Lung (tissue), 12 donors: ENCODE results near the gene INSC. TPM values are rescaled to one million over a fixed set of nuclear protein-coding genes. Genes with fewer than 3 reads are reported as not detected.

Experiments used
- ATAC-seq: fragments of 200-7000 bp; cut with Tn5 transposase; one replicate; pipeline ENCODE4 v1.9.1; 2020; ENCODE audit warnings: moderate number of reproducible peaks; ENCODE audit not compliant: insufficient read depth, low FRiP score
- DNase-seq, 3 donors: peaks; one replicate each; pipeline ENCODE4 v3.0.0-alpha.2; 2013 to 2017
- H3K27ac ChIP-seq, 2 donors: one replicate each; pipeline ENCODE4 v1.5.1; 2013; ENCODE audit warnings: mild to moderate bottlenecking in 2 of 2, moderate library complexity in 2 of 2, control low read depth in 1 of 2, inconsistent platforms in 1 of 2, low read depth in 1 of 2, low read length in 1 of 2
- H3K27me3 ChIP-seq, 3 donors: one replicate each; pipeline ENCODE4 v1.5.1; 2013; ENCODE audit warnings: low read length in 2 of 3; ENCODE audit not compliant: control insufficient read depth in 3 of 3, insufficient read depth in 3 of 3
- H3K36me3 ChIP-seq, 4 donors: one replicate each; pipeline ENCODE4 v1.5.1; 2013; ENCODE audit warnings: low read length in 4 of 4, mild to moderate bottlenecking in 1 of 4, moderate library complexity in 1 of 4; ENCODE audit not compliant: control insufficient read depth in 4 of 4, insufficient read depth in 4 of 4
- H3K4me1 ChIP-seq, 5 donors: one replicate each; pipeline ENCODE4 v1.5.1; 2013; ENCODE audit warnings: low read length in 5 of 5, mild to moderate bottlenecking in 2 of 5, moderate library complexity in 1 of 5; ENCODE audit not compliant: control insufficient read depth in 5 of 5, insufficient read depth in 5 of 5
- H3K4me3 ChIP-seq: one replicate; pipeline ENCODE4 v1.5.1; 2013; ENCODE audit warnings: mild to moderate bottlenecking, control low read depth, moderate library complexity
- H3K9ac ChIP-seq, 2 donors: one replicate each; pipeline ENCODE4 v1.5.1; 2013; ENCODE audit warnings: low read length in 2 of 2, control low read depth in 1 of 2; ENCODE audit not compliant: insufficient read depth in 1 of 2
- H3K9me3 ChIP-seq, 4 donors: one replicate each; pipeline ENCODE4 v1.5.1; 2013; ENCODE audit warnings: low read length in 3 of 4, mild to moderate bottlenecking in 1 of 4, moderate library complexity in 1 of 4; ENCODE audit not compliant: control insufficient read depth in 4 of 4, insufficient read depth in 3 of 4
- WGBS, 2 donors: extraction: QIAGEN DNeasy Blood & Tissue Kit; methylation state at CpG; one replicate each; pipeline ENCODE4 v1.1.7; 2013; 5-methylcytosine and 5-hydroxymethylcytosine counted together
- polyA plus RNA-seq, 2 donors: library from polyadenylated mRNA; stranded (reverse); fragments of 200-250 nt; gene quantifications; one replicate each; pipeline ENCODE4 v1.2.1, GENCODE V29; 2013
- total RNA-seq, 2 donors: library from RNA; depleted of rRNA in 1 of 2; stranded (reverse); fragments of >200 nt in 1 of 2; gene quantifications; one replicate each; pipeline ENCODE4 v1.2.1, GENCODE V29; 2014 to 2021
- TF ChIP-seq, protein P1 (sequence below): IDR thresholded peaks from 2 replicates; pipeline ENCODE4 v1.5.1; 2012; ENCODE audit warnings: mild to moderate bottlenecking; ENCODE audit errors: control extremely low read depth, extremely low read depth
- donor health status: control.
- donor health status: control.
- donor health status: Bipolar disorder and iron deficiency.
- donor health status: healthy.
- donor health status: DM: yes; HTN: yes; CAD: no.

INSC gene
- total and polyA plus RNA-seq, 4 donors: 0.49 to 0.91 (median 0.73) TPM

DNA sequence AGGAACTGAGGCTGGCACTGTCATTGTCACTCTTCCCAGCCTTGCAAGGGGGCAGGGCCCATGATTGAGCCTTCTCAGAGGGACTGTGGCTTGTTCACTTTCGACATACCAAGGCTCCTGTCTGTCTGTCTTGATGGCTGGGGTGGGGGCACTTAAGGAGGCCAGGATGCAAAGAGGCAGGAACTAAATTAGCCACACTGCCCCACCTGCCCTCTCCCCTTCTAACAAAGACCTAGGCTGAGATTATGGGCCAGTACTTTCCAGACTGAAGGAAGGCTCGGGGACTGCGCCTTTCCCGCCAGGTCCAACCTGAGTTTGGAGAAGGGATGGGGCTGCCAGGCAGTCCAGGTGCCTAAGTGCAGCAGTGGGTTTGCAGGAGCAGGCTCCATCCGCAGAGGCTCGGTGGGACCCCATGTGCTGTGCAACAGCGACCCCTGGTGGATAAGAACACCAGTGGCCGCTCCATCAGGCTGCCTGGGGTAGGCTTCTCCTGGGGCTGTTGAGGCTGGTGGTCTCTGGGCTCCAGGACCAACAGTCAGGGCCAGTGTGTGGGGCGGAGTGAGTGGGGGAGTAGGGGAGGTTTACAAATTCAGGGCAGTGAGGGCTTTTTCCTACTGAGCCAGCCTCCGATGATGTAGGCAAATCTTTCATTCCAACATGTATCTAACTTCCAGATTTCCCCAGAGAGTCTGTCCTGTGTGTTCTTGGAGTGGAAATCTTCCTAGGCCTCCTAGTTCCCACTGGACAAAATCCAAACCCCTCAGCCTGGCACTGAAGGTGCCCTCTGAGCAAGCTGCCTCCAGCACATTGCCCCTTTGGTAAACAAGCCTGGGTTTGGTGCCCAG, 93.9 kb downstream of the INSC start:
- ATAC-seq (peak; percentile 71), DNase-seq (peak; percentile 73 to 84 (median 80))
- Histone ChIP-seq H3K9ac (no peak overlapping the region), H3K4me3 (no peak overlapping the region), H3K36me3 (no peaks in the 10 kb centered on the region), H3K27me3 (no peaks in the 10 kb centered on the region), H3K9me3 (no peaks in the 10 kb centered on the region), H3K27ac (no peak overlapping the region), H3K4me1 (no peaks in the 10 kb centered on the region)
- WGBS, 2 donors: 16% methylated on average over 10 of the region's 10 CpGs
- TF ChIP-seq, protein P1, sequence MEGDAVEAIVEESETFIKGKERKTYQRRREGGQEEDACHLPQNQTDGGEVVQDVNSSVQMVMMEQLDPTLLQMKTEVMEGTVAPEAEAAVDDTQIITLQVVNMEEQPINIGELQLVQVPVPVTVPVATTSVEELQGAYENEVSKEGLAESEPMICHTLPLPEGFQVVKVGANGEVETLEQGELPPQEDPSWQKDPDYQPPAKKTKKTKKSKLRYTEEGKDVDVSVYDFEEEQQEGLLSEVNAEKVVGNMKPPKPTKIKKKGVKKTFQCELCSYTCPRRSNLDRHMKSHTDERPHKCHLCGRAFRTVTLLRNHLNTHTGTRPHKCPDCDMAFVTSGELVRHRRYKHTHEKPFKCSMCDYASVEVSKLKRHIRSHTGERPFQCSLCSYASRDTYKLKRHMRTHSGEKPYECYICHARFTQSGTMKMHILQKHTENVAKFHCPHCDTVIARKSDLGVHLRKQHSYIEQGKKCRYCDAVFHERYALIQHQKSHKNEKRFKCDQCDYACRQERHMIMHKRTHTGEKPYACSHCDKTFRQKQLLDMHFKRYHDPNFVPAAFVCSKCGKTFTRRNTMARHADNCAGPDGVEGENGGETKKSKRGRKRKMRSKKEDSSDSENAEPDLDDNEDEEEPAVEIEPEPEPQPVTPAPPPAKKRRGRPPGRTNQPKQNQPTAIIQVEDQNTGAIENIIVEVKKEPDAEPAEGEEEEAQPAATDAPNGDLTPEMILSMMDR: peak; percentile 84

DNA sequence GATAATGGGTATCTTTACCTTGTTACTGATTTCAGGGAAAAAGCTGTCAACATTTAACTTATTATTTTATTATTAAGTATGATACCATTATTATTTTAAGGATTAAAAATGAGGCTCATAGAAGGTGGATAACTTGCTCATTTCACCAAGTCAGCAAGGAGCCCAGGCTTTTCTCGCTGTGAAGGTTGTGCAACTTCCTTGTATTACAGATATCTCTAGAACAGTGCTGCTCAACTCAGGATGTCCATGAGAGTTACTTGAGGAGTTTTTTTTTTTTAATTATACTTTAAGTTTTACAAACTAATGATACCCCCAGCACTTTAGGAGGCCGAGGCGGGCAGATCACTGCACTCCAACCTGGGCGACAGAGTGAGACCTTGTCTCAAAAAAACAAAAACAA, 98.2 kb downstream of the INSC start:
- ATAC-seq: no peak
- Histone ChIP-seq H3K9me3 (peaks cover 0 to 3% (median 0%) of the 10 kb centered on the region in 4 donors), H3K27me3 (no peaks in the 10 kb centered on the region), H3K4me1 (no peaks in the 10 kb centered on the region), H3K36me3 (no peaks in the 10 kb centered on the region), H3K4me3 (no peak overlapping the region), H3K27ac (no peak overlapping the region), H3K9ac (no peak overlapping the region)
- 71 to 79% methylated on average over 4 of the region's 4 CpGs for WGBS, 2 donors
- TF ChIP-seq, protein P1: no peak
- DNase-seq: no peak

DNA sequence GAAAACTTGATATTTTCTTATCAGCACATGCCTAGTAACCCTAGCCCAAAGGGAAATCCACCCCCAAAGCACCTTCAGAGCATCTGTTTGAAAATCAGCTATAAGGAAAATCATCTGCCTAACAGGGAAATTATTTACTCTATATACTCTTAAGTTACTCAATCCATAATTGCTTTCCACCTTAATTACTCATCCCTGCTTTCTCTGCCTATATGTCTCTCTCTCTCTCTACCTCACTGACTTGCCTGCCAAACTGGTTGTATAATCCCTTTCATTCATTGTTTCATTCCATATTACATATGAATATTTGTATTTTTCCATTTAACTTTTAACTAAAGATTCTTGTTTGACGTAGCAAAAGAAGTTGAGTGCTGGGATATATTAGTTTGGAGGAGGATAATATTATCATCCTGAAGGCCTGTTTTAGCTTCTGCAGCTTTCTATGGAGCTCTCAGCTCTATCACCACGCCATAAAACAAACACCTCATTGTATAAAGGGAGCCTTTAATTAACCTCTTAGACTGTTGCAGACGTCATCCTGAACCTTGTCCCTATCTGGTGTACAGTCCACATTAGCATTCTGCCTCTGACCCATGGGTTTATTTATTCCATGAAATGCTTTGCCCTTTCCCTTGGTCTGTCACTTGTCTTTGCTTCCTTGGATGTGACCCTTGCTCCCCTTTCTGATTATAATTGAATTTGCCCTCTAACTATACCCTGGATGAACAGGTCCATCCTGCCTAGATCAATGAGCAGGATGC, 98.9 kb downstream of the INSC start:
- no peaks in the 10 kb centered on the region for H3K36me3 ChIP-seq
- no peak overlapping the region for H3K4me3 ChIP-seq
- no peak overlapping the region for H3K9ac ChIP-seq
- H3K27ac ChIP-seq: no peak overlapping the region
- ATAC-seq (no peak), DNase-seq (no peak)
- H3K4me1 ChIP-seq: no peaks in the 10 kb centered on the region
- H3K9me3 ChIP-seq: peaks cover 0 to 3% (median 0%) of the 10 kb centered on the region in 4 donors
- TF ChIP-seq, protein P1: no peak
- WGBS, 2 donors: 70 to 89% methylated on average over 3 of the region's 3 CpGs
- H3K27me3 ChIP-seq: no peaks in the 10 kb centered on the region
